Tibial artery (tissue), 4 donors: Measurements from ENCODE around the gene RAB3C.

Source experiments
- DNase-seq, 2 donors: peaks; one replicate each; pipeline ENCODE4 v3.0.0-alpha.2; 2019
- H3K27ac ChIP-seq, 2 donors: fragments of 200-600 bp; sonication (generic) in 1 of 2; 1 replicate in 1 of 2; 2 replicates in 1 of 2; pipeline ENCODE4 v1.5.1; 2018 to 2019; ENCODE audit warnings: mild to moderate bottlenecking in 1 of 2
- H3K27me3 ChIP-seq, 2 donors: fragments of 200-600 bp; sonication (generic) in 1 of 2; one replicate each; pipeline versions ENCODE4 v1.5.1 to v1.6.0; 2016 to 2019
- H3K36me3 ChIP-seq, 3 donors: fragments of 200-600 bp; sonication (generic) in 2 of 3; one replicate each; pipeline ENCODE4 v1.5.1; 2016 to 2019; ENCODE audit warnings: mild to moderate bottlenecking in 2 of 3
- H3K4me1 ChIP-seq, 4 donors: fragments of 200-600 bp; sonication (generic) in 2 of 4; 1 replicate in 3 of 4; 2 replicates in 1 of 4; pipeline ENCODE4 v1.5.1; 2016 to 2019
- H3K4me3 ChIP-seq, 2 donors: fragments of 200-600 bp; sonication (generic) in 1 of 2; 1 replicate in 1 of 2; 2 replicates in 1 of 2; pipeline ENCODE4 v1.5.1; 2018 to 2019; ENCODE audit warnings: mild to moderate bottlenecking in 2 of 2
- H3K9me3 ChIP-seq, 3 donors: fragments of 200-600 bp; sonication (generic) in 1 of 3; one replicate each; pipeline ENCODE4 v1.5.1; 2016 to 2019
- intact Hi-C: fragments of 100-400 bp; cut with DNase I; formaldehyde crosslinking; loops from one replicate; pipeline ENCODE4 v1.15.0; 2023; ENCODE audit warnings: low total_unique reads
- TF ChIP-seq, protein P1 (sequence below), 2 experiments: fragments of 200-600 bp in 1 of 2; fragments of 450-650 bp in 1 of 2; IDR thresholded peaks; one replicate each; pipeline ENCODE4 v1.5.1; 2017 to 2019; ENCODE audit warnings: antibody characterized with exemption in 2 of 2, mild to moderate bottlenecking in 1 of 2, moderate library complexity in 1 of 2

Gene RAB3C

DNA sequence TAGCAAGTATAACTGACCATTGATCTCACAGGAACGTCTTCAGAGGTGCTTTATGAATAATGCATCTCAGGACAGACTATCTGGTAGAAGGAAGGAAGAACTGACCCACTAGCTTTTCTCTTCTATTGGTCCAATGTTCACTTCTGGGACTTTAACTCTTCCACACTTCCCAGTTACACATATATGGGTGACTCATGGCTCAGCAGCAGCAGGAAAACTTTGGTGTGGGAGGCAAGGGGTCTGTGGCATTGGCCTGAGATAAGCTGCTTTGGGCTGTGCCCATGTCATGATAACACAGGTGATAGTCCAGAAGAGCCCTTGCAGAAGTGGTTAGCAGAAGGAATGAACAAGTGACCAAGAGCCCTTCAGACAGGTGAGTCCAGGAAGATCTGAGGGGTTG is 148.8 kb downstream of the RAB3C start:
- H3K9me3 ChIP-seq = no peaks in the 10 kb centered on the region
- TF ChIP-seq, protein P1, sequence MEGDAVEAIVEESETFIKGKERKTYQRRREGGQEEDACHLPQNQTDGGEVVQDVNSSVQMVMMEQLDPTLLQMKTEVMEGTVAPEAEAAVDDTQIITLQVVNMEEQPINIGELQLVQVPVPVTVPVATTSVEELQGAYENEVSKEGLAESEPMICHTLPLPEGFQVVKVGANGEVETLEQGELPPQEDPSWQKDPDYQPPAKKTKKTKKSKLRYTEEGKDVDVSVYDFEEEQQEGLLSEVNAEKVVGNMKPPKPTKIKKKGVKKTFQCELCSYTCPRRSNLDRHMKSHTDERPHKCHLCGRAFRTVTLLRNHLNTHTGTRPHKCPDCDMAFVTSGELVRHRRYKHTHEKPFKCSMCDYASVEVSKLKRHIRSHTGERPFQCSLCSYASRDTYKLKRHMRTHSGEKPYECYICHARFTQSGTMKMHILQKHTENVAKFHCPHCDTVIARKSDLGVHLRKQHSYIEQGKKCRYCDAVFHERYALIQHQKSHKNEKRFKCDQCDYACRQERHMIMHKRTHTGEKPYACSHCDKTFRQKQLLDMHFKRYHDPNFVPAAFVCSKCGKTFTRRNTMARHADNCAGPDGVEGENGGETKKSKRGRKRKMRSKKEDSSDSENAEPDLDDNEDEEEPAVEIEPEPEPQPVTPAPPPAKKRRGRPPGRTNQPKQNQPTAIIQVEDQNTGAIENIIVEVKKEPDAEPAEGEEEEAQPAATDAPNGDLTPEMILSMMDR (IDR thresholded peaks at IDR 0.05) = no peak
- H3K4me3 ChIP-seq = no peak overlapping the region
- no peaks in the 10 kb centered on the region for H3K27me3 ChIP-seq
- H3K4me1 ChIP-seq = no peaks in the 10 kb centered on the region
- H3K27ac ChIP-seq = no peak overlapping the region
- no peaks in the 10 kb centered on the region for H3K36me3 ChIP-seq
- DNase-seq = no peak
- intact Hi-C loops = no loop called here

DNA sequence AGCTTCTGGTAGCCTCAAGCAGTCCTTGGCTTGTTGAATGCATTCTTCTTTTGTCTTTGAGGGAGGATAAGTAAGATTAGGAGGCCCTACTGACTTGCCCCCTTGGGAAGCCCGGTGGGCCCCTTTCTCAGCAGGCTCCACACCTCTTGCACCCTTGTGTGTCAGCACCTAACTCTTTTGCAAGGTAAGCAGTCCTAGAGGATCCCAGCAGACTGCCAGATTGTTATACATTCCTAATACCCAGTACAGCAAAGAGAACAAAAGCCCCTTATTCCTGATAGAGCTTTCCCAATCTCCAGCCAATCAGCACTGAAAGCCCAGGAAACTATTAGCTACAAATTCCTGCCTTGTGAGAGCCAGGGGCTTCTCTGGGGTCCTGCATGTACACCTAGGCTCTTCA is 152.8 kb downstream of the RAB3C start:
- no peaks in the 10 kb centered on the region for H3K27me3 ChIP-seq
- no peaks in the 10 kb centered on the region for H3K4me1 ChIP-seq
- no peak for DNase-seq
- intact Hi-C loops = no loop called here
- H3K4me3 ChIP-seq = no peak overlapping the region
- TF ChIP-seq, protein P1 (IDR thresholded peaks at IDR 0.05) = no peak
- H3K9me3 ChIP-seq = no peaks in the 10 kb centered on the region
- no peak overlapping the region for H3K27ac ChIP-seq
- no peaks in the 10 kb centered on the region for H3K36me3 ChIP-seq

DNA sequence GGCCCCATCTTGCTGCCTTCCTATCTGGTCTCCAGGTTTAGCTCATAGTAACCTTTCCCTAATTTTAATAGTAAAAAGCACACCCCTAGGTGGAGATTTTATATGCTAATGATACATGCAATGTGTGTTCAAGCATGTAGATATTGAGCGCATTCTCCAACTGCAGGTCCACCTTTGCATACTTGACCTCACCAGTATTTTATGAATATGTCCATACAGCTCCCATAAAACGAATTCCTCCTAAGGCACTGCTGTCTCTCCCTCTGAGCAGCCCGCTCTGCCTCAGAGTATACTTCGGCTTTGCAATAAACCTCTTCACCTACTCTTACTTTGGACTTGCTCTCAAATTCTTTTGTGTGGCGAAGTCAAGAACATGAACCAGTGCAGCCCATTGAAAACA is 153.3 kb downstream of the RAB3C start:
- Histone ChIP-seq H3K4me3 (no peak overlapping the region), H3K36me3 (no peaks in the 10 kb centered on the region), H3K4me1 (no peaks in the 10 kb centered on the region), H3K9me3 (no peaks in the 10 kb centered on the region), H3K27ac (no peak overlapping the region), H3K27me3 (no peaks in the 10 kb centered on the region)
- intact Hi-C loops = no loop called here
- DNase-seq = no peak
- TF ChIP-seq, protein P1 (IDR thresholded peaks at IDR 0.05) = no peak

DNA sequence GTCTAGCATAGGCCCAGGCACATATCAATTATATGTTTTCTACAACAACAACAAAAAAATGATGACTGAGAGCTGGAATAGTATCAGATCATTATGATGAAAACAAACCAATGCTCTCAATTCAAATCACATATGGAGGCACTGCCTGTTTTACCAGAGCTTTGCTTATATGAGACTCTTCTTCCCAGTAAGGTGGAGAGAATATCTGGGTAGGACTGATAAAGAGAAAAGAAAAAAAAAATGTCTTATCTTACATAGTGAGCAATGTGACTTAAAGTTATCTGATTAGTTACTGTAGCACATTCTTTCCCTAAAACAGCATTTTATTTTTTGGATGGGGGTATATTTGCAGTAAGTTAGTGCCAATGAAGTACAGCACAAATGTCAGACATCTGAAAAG is 154.8 kb downstream of the RAB3C start:
- Histone ChIP-seq H3K9me3 (no peaks in the 10 kb centered on the region), H3K4me3 (no peak overlapping the region)
- DNase-seq = no peak

DNA sequence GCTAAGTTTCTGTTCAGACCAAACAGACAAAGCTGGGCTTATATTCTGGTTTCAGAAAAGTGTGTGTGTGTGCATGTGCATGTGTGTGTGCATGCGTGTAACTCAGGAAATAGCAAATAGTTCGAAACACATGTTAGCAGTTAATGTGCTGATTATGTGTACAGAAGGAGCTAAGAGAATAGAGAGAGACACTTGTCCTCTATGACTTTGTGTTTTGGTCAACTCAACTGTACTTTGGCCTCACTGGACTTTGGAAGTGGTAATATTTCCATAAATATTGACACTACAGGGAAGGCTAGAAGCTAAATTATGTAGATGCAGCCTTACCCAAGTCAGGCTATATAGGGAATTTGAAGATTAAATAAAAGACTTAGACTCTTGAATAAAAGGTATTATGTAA is 155.5 kb downstream of the RAB3C start:
- Histone ChIP-seq H3K27me3 (no peaks in the 10 kb centered on the region), H3K4me1 (no peaks in the 10 kb centered on the region), H3K27ac (no peak overlapping the region), H3K4me3 (no peak overlapping the region), H3K36me3 (no peaks in the 10 kb centered on the region), H3K9me3 (no peaks in the 10 kb centered on the region)
- TF ChIP-seq, protein P1 (IDR thresholded peaks at IDR 0.05) = no peak
- intact Hi-C loops = no loop called here
- DNase-seq = no peak

More for the DNA sequence above, 154.8 kb downstream of the RAB3C start:
- H3K27ac ChIP-seq = no peak overlapping the region
- no peaks in the 10 kb centered on the region for H3K4me1 ChIP-seq
- intact Hi-C loops = no loop called here
- TF ChIP-seq, protein P1 (IDR thresholded peaks at IDR 0.05) = no peak
- H3K27me3 ChIP-seq = no peaks in the 10 kb centered on the region
- no peaks in the 10 kb centered on the region for H3K36me3 ChIP-seq

DNA sequence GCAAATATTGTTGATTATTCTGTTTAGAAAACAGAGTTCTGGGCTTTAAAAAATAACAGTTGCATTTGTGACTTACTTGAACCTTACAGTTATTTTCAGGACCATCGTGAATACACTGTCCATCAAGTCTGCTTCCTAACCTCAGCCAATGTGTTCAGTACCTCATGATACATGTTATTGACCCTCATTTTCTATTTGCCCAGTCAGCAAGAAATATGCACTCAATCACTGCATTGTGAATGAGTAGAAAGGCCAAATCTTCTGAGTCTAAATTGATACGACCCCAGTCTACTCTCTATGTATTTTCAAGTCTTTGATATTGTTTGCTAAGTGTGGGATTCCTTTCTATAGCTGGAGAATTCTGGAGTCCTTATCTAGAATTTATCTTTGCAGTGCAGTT is 156.2 kb downstream of the RAB3C start:
- TF ChIP-seq, protein P1 (IDR thresholded peaks at IDR 0.05) = no peak
- DNase-seq = no peak
- intact Hi-C loops = no loop called here
- no peaks in the 10 kb centered on the region for H3K27me3 ChIP-seq
- H3K4me3 ChIP-seq = no peak overlapping the region
- H3K4me1 ChIP-seq = no peaks in the 10 kb centered on the region
- no peaks in the 10 kb centered on the region for H3K9me3 ChIP-seq
- H3K36me3 ChIP-seq = no peaks in the 10 kb centered on the region
- no peak overlapping the region for H3K27ac ChIP-seq
